CD4-positive, alpha-beta T cell treated with Interleukin-17A for 4 hours (primary cell): ENCODE results near the gene RNF144A.
"Not testable (repeated sequence)": the region's sequence is repeated elsewhere in the genome, so short reads cannot be mapped to it uniquely, and the experiment has no call there.

Source experiments
- DNase-seq: peaks from one replicate; pipeline ENCODE4 v3.0.0-alpha.2; 2020; ENCODE audit warnings: mixed read lengths

Gene RNF144A

DNA sequence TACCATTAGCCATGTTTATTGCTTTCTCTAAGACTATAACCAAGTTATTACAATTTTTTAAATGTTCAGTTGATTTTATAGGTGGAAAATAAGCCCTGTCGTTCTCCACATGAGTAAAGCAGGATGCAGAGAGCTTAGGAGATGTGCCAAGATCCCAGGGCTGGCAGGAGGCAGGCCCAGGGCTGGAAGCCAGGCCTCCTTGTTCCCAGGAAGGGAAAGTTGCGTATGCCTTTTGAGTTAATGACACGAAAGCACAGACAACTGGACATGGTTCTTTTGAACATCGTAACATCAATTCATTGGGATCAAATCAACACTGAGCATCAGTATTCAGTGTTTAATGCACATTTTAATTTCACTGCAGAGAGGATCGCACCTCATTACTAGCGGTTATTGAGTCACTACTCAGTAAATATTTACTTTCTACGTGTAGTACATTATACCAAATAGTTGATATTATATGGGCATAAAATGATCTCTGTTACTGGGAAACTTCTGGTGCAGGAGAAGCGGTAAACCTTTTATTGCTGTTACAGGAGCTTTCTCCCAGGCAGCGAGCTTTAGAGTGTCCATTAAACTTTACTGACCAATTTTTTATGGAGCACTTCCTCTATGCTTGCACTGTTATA, 60.0 kb downstream of the RNF144A start:
- no peak for DNase-seq

DNA sequence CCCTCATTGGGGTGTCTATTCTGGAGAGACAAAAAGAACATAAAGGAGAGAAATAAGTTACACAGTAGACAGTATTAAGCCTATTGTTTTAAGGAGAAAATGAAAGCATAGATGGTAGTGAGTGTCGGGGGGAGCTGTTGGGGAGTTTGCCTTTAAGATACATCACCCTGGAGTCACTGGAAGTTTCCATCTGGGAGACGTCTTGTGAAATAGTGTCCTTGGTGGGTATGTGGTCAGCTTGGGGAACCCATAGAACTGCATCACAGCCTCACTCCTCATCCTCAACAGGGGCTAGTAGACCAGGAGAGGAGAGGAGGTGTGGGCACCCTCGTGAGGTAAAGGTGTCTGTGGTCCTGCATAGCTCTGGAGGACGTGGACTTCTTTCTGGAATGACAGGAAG, 60.6 kb downstream of the RNF144A start:
- DNase-seq, result no peak

DNA sequence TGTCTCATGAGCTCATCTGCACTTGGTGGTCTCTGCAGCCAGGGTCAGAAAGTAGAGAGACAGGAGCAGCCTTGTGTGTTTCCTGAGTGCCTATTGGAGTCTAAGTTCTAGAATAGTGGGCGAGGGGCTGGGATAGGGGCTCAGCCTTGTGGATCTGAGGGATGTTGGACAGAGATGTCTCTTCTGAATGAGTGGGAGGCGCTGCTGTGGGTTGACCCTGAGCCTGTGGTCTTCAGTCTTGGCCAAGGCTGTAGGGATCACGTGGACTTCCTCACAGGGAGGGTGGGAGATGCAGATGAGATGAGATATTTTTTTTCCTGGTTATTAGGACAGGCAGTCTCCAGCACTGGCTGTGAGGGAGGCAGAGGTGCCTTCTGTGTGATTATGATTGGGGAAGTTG, 61.8 kb downstream of the RNF144A start:
- no peak for DNase-seq

DNA sequence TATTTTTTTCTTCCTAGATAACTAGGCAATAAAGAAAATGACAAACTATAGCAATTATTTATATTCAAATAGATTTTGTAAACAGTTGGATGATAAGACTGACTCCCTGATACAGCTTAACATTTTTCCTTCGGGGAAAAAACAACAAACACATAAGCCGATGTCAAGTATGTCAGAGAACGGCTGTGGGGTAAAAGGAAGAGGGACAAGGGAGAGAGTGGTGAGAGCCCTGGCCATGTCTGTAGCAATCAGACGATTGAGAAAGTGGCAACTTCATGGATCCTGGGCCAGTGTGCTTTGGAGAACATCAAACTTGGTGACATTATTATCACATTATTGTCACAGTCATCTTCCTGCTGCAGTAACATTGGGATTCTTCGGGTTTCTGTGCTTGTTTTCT, 65.2 kb downstream of the RNF144A start:
- no peak for DNase-seq

DNA sequence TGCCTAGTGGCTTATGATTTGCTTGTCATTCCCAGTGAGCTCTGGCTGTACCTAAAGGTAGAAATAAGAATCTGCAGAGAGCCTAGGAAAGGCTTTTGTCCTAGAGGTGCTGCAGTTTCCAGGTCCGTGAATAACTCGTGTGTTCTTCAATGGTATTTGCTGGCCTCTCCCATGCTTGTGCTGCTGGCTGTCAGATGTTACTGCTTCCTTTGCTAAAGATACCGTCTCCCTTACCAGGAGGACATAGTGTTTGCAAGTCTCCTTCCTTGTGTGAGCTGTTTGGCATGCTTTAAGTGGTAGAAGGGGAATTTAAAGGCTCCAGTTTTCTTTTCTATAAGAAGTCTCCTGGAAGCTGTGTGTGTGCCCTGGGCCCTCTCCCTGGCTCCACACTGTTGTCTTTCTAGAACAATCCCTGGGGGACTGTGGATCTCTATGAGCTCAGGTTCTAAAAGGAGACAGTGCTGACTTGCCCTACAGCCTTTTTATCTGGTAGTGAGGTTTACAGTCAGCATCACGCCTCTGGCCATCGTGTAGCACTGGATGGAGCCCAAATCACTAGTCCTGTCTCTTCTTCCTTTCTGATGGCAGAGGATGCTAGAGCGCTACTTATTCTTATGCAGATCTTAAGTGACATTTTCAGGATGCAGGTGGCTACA, 65.8 kb downstream of the RNF144A start:
- no peak for DNase-seq

DNA sequence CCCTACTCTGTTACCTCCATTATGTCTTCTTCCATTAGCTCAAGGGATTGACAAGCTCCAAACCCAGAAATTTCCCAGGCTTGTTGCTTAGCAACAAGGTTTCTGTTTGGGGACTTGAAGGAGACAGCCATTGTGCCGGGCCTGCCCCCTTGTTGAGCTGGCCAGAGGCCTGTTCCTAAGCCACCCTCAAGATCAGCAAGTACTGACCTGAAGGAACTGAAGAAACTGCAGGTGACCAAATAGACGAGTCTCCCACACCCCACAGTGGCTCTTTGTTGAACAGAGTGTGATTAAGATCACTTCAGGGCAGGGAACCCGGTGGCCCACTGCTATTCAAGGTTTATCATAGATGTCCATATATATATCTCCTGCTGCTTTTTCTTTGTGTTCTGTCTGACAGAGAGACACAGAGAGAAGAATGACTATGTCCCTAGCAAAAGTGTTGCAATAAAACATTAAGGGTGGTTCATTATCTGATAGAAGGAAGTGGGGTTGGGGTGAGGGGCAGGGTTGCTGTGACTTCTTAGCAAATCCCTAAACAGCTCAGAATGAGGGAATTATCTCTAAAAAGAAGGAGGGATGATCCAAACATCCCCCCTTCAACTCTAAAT, 69.2 kb downstream of the RNF144A start:
- DNase-seq, result no peak

DNA sequence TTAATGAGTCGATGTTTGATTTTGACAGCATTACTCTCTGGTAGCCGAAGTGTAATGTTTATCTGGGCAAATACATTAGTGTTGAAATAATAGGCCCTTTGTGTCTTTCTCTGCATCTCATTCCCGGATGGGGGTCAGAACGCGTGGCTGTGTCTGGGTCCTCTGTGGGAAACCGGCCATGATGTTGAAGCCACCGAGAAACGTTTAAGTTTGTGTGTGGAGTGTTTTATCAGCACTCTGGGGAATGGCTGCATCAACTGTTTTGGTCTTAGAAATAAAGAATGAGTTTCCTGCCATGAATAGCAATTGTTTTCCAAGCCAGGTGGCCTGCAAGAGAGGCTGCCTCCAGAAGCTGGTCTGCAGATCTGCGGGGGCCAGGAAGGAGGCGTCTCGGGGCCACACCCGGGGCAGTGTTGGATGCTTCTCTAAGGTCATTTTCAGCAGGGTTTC, 69.7 kb downstream of the RNF144A start:
- DNase-seq, result no peak

DNA sequence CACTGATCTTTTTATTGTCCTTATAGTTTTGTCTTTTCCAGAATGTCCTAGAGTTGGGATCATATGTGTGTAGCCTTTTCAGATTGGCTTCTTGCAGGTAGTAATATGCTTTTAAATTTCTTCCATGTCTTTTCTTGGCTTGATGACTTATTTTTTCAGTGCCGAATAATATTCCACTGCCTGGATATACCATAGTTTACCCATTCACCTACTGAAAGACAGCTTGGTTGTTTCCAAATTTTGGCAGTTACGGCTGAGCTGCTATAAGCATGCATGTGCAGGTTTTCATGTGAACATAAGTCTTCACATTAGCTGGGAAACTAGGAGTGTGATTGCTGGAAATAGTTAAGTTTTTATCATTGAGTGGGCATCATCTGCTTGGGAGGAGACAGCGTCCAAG, 73.7 kb downstream of the RNF144A start:
- no peak for DNase-seq

DNA sequence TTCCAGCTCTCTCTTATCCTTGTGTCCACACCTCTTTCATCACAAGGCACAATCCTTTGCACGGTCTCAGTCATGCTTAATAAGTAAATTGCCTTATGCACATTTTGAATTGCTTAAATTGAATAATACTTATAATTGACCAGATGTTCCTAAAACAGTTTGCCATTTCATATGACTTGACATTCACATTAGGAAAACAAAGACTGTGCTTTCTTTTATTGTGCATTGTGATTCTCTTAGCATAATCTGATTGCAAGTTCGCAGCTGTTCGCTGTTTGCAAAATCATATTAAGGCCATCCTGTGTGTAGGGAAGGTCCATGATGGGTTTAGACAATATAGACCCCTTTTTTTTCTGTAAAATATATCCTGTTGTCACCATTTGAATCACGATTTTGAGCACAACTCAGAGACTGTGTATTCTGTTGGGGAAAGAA, 75.6 kb downstream of the RNF144A start:
- DNase-seq, result no peak

DNA sequence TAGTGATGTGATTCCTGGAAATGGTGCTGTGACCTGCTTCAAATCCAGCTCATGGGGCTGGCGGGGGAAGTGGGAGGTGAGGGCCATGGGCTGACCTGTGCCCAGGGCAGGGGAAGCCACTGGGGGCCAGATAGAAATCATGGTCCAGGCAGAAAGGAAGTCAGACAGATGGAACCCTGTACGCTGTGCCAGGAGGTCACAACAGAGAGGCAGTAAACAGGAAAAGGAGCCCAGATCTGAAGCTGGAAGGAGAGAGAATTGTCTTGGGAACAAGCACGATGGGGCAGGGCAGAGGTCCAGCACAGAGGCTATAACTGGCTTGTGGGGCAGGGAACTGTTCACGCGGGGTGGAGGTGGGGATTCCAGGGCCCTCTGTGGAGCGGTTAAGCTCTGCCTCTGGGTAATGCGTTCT, 76.0 kb downstream of the RNF144A start:
- no peak for DNase-seq

DNA sequence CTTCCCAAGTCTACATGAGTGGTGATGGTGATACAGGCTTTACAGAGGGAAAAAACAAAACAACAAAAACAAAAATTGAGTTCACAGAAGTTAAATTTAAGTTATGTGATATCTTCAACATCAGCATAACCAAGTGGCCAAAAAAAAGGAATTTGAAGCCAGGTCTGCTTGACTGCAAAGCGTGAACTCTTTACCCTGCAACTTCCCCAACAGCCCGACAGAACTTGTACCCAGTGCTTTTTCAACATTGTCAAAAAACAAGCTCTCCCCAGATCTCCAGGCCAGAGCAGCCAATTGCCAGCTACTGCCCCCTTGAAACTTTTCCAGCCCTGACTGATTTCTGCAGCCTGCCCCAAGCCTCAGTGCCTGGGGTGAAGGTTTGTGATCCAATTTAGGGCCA, 76.7 kb downstream of the RNF144A start:
- DNase-seq, result no peak

DNA sequence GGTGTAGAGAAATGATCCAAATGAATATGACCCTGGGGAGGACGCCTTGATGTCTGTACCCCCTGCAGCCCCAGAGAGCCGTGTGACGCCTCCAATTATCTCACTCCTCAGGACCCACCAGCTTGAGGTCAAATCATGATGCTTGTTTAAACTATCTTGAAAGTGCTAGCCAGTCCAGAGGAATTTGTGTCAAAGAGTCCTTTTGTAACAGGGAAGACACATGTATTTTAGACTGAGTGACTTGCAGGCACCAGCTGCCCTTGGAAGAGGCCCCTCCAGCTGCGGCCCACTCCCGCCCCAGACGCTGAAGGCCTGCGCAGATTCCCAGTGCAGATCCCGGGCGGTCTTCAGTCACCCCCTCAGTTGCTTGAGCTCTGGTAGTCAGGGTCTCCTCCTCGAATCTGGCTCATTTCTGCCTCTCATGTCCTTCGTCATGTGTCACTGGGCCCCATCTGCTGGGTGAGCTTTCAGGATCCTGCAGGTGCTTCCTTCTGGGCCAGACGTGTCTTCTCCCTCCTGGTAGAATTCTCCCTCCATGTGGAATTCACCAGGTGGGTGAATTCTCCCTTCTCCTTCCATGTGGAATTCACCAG, 77.4 kb downstream of the RNF144A start:
- DNase-seq, result no peak

DNA sequence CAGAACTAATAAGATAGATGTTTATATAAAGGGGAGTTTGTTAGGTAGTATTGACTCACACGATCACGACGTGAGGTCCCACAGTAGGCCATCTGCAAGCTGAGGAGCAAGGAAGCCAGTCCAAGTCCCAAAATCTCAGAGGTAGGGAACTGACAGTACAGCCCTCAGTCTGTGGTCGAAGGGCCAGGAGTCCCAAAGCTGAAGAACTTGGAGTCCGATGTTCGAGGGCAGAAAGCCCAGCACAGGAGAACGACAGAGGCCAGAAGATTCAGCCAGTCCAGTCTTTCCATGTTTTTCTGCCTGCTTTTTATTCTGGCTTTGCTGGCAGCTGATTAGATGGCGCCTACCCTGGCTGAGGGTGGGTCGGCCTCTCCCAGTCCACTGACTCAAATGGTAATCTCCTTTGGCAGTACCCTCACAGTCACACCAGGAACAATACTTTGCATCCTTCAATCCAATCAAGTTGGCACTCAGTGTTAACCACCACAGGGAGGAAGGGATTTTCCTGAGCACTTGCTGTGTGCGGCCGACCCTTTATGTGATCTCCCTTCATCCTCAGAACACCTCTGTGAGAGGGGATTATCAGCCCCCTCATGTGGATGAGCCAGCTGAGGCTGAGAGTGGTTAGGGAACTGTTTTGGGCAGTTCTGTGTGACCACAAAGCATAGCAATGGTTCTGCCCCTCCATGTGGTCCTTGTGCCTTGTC, 78.3 kb downstream of the RNF144A start:
- no peak for DNase-seq

DNA sequence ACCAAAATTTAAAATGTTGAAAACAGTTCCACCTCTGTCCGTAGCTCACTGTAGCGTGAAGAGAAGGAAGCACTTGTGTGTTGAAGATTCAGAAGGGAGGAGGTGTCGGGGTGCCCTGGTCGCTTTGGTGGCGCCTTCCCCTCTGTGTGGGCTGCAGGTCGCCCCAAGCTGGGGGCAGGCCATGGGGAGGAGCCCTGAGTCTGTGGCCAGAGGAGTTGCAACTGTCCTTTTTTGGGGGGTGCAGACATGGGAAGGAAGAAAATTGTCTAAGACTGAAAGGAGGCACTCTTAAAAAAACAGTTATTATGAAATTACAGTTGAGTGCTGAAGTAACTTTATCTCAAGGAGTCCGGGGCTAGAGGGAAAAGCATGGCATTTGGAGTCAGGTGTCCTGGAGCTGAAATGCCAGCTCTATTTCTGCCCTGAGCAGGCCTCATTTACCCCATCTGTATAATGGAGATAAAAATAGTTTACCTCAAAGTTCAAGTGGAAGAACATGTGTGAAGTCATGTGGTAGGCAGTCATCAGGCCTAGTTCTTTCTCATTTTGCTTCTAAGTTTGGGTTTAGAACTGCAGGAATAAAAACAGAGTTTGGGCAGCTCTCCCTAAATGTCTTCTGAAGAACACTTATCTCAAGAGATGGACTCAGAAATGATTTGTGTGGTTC, 82.1 kb downstream of the RNF144A start:
- DNase-seq, result no peak

DNA sequence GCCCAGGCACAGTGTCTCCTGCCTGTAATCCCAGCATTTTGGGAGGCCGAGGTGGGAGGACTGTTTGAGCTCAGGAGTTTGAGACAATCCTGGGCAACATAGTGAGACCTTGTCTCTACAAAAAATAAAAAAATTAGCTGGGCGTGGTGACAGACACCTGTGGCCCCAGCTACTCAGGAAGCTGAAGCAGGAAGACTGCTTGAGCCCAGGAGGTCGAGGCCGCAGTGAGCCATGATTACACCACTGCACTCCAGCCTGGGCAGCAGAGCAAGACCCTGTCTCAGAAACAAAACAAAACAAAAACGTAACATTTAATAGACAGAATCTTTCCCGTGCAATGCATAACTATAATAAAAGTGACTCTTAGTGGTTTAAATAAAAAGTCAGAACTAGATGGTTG, 84.2 kb downstream of the RNF144A start:
- DNase-seq, result not testable (repeated sequence)

DNA sequence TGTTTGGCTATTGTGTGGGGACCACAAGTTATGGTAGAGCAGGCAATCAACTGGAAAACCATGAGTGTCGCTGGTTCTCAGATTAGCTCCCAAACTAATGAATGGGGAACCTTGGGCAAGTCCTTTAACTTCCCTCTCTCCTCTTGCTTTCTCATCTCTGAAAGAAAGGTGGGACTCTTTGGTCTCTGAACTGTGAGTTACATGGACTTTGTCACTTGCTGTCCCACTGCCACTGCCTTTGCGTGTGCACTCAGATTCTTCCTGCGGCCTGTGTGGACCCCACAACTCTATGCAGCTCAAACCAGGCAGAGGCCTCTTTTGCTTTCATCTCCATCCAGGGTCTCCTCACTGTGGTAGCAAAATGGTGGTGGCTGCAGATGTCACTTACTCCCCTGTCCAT, 86.7 kb downstream of the RNF144A start:
- no peak for DNase-seq

DNA sequence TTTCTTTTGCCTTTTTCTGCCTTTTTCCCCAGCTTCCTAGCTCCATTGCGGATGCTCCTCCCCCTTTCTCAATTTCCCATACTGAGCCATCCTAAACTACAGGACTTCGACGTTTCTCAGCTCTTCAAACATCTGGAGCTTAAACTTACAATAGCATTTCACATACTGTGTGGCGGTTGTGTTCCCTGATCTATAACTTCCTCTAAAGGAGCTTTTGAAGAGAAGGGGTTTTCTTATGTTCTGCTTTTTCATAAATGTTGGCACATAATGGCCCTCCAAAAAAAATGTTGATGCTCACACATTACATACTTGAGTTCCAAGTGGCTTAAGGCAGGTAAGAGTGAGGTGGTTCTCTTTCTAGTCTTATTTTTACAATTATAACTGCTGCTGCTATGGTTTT, 87.4 kb downstream of the RNF144A start:
- no peak for DNase-seq

DNA sequence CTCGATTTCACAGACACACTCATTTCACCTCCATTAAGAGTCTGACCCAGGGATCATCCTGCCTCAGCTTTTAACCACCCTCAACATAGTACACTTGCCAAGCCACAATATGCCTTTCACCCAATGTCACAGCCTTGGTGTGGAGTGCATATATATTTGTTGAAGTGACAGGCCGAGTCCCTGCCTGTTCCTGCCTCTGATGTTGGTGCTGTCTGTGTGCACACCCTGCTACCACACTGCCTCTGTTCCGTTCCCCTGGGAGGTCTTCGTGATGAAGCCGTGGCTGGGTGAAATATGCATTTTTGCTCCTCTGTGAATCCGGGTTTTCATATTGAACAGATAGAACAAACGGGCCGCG, 90.3 kb downstream of the RNF144A start:
- no peak for DNase-seq

DNA sequence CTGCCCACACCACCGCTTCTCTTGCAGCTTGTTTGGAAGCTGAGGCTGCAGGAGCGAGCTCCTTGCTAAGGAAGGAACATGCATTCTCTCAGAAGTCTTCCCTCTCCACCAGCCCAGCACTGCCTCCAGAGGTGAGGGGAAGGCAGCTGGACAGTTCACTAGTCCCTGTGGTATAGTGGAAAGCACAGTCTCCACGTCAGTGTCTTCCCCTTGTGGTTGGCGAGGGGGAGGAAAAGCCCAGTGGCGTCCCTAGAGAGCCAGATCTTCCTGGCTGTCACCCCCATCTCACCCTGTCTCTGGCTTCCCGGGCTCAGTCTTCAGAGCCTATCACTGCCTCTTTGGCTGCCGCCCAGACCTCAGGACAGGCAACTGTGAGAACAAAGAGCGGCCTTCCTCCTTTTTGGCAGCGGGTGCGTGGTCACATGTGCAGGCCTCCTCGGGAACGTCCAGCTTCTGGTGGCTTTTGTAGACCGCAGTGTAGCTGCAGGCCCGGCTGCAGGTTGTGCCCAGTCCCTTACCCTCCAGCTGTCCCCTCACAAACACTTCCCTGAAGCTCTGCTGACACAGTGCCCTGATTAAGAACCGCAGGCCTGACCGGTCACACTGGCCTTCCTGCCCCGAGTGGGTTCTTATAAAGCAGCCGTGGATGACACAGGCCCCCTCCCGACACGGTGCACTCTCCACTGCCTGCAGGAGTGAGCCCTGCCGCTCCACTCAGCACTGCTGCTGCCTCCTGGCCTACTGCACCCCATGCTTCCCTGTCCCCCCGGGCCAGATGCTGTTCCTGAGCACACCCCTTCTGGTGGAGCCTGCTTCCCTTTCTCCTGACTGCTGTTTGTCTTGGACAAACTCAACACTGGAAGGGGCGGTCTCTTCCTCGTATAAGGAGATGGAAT, 90.9 kb downstream of the RNF144A start:
- no peak for DNase-seq

DNA sequence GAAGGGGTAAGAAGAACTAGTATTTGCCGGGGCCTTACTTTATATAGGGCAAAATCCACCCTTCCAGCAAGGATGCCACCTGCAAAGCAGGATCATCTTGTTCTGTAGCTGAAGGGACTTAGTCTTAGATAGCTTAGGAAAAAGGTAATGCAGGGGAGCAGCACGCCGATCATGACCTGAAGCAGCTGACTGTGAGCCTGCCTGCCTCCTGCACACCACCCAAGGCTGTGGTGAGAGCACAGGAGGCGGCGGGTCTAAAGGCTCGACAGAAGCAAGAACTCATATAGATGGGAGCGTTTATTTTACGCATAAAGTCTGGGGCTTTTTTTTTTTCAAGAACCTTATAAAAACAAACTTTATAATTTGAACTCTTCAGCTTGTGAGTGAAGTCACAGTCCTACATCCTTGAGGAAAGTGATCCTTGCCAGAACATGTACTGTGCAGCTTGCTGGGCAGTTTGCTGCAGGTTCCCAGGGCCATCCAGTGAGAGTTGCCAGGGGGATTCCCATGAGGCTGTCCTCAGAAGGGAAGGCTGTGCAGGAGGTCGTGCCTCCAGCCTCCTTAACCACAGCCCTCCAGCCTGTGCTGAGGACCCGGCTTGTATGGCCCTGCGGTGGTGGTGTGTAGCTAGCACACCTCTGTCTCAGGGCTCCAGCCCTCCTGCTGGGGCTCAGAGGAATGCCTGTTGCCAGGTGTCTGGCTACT, 92.1 kb downstream of the RNF144A start:
- DNase-seq, result no peak

DNA sequence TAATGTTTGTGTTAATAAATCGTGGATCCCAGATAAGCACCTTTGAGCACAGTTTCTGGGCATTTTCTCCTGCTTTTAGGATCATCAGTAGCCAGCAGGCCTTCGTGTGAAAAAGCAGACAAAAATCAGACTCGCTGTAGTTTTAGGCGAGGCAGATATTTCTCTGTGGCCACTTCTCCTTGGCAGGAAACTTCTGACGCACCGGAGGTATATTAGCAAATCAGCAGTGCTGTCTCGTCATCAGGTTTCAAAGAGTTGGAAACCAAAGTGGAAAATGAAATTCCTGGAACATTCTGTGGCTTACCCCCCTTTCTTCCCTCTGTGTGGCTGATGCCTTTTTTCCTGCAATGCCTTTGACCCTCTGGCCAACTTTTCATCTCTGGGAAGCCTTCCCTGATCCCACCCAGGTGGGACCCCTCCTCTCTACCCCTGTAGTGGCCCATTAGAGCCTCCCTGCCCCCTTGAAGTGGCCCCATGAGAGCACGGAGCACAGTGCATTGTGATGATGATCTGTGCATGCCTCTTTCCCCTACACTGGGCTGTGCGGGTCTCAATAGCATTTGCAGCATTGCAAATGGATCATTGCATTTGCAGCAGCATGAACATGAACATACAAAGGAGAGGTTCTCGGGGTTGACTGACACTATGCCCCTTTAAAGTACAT, 93.3 kb downstream of the RNF144A start:
- DNase-seq, result no peak
